ENCODE results near the gene CCDC93.

GRCh38 chr2:118006861-118007260 lies 7.0 kb downstream of the CCDC93 start:
- no peak for TF ChIP-seq TARDBP (IDR thresholded peaks at IDR 0.05)
- TF ChIP-seq FOXM1 (IDR thresholded peaks at IDR 0.05; ENCODE audit: borderline replicate concordance): no peak
- no peak for TF ChIP-seq FOXK2 (IDR thresholded peaks at IDR 0.05)
- no peak for TF ChIP-seq SP1 (IDR thresholded peaks at IDR 0.05)
- TF ChIP-seq PKNOX1 (IDR thresholded peaks at IDR 0.05): no peak
- TF ChIP-seq SUZ12 (IDR thresholded peaks at IDR 0.05): no peak
- TF ChIP-seq HDGF (IDR thresholded peaks at IDR 0.05; ENCODE audit: borderline replicate concordance): no peak

Measured in HEK293T (cell line).